Stimulated activated CD4-positive, alpha-beta T cell treated with anti-CD3 and anti-CD28 coated beads, TNF-alpha, amount 100 ng/mL, for 24 hours (primary cell): ENCODE measurements around the gene GAS2L2.

ENCODE experiments used
- DNase-seq, 3 experiments: peaks; one replicate each; pipeline ENCODE4 v3.0.0-alpha.2; 2020; ENCODE audit warnings: low read depth in 3 of 3

Gene GAS2L2

GRCh38 chr17:35752945-35753764 is at the start of gene GAS2L2:
GAS2L2 (minus strand) TSS chr17:35753239; CDS start chr17:35752850, 389 bp downstream.
- no peak for DNase-seq

GRCh38 chr17:35801583-35802224 is 48.7 kb upstream of the GAS2L2 start:
- no peak for DNase-seq

GRCh38 chr17:35799942-35800341 is 46.9 kb upstream of the GAS2L2 start:
- DNase-seq = no peak

GRCh38 chr17:35797918-35798317 is 44.9 kb upstream of the GAS2L2 start:
- DNase-seq = no peak

GRCh38 chr17:35797370-35797769 is 44.3 kb upstream of the GAS2L2 start:
- DNase-seq = no peak

- no peak for DNase-seq
Measured at GRCh38 chr17:35796942-35797341, 43.9 kb upstream of the GAS2L2 start.

GRCh38 chr17:35795871-35796265 is 42.8 kb upstream of the GAS2L2 start:
- DNase-seq = no peak

- DNase-seq = peak in 2 of 3 experiments; percentile 28 to 45
Measured at GRCh38 chr17:35795007-35795870, 42.2 kb upstream of the GAS2L2 start, which contains the start of gene MMP28. MMP28 (minus strand) TSS chr17:35795641; CDS start chr17:35795377, 264 bp downstream.

GRCh38 chr17:35793257-35793656 is 40.2 kb upstream of the GAS2L2 start:
- no peak for DNase-seq

- no peak for DNase-seq
Measured at GRCh38 chr17:35791681-35792350, 38.8 kb upstream of the GAS2L2 start.

GRCh38 chr17:35790841-35791240 is 37.8 kb upstream of the GAS2L2 start:
- DNase-seq = no peak

- DNase-seq = no peak
Measured at GRCh38 chr17:35788477-35789368, 35.7 kb upstream of the GAS2L2 start.

GRCh38 chr17:35786941-35787432 is 33.9 kb upstream of the GAS2L2 start:
- DNase-seq = no peak

- no peak for DNase-seq
Measured at GRCh38 chr17:35784895-35785294, 31.9 kb upstream of the GAS2L2 start.

GRCh38 chr17:35780950-35781349 is 27.9 kb upstream of the GAS2L2 start:
- no peak for DNase-seq

- DNase-seq = no peak
Measured at GRCh38 chr17:35778641-35779196, 25.7 kb upstream of the GAS2L2 start.

GRCh38 chr17:35775583-35775982 is 22.5 kb upstream of the GAS2L2 start:
- DNase-seq = no peak

- DNase-seq = no peak
Measured at GRCh38 chr17:35775039-35775438, 22.0 kb upstream of the GAS2L2 start.

GRCh38 chr17:35774499-35774898 is 21.5 kb upstream of the GAS2L2 start:
- no peak for DNase-seq
